Esophagus mucosa (tissue), 1 donor: Measurements from ENCODE around the gene NUDT16L1. TPM values are rescaled to one million over a fixed set of nuclear protein-coding genes. Genes with fewer than 3 reads are reported as not detected.
A peak's percentile ranks its signal among the peaks of the same experiment; 100 is the strongest.
"Not testable (repeated sequence)": the region's sequence is repeated elsewhere in the genome, so short reads cannot be mapped to it uniquely, and the experiment has no call there.

Experiments used
- ATAC-seq: fragments of 200-7000 bp; cut with Tn5 transposase; one replicate; pipeline ENCODE4 v1.9.1; 2020
- total RNA-seq: library from RNA; stranded (reverse); gene quantifications from one replicate; pipeline ENCODE4 v1.2.4, GENCODE V29; 2023
- donor health status: DM: yes; HTN: yes; CAD: no.

NUDT16L1 gene
- total RNA-seq, 1 donor from 2014 or later: 24.2 TPM

DNA sequence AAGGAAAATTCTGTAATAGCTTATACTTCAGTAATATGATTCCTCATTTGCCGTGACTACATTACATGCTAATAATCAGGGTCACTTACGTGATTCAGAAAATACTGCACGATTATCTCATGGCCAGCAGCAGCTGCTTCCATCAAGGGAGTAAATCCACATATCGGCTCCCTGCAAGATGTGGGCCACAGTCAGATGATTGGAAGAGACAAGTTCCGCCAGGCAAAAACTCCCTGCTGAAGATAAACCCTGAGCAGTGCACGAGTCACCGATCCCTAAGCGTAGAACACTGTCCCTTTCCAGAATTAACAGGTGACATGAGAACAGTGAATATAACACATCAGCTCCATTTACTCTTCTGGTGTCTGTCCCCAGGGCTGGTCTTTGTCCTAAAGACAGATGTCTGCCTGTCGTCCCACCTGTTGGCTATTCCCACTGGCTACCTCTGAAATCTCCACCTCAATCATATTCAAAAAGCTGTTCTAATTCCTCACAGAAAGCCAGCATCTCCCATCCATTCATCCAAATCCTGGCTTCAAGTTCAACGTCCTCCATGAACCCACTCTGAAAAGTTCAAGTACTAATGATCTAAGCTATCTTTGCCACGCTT is 31.4 kb downstream of the NUDT16L1 start:
- ATAC-seq: no peak

DNA sequence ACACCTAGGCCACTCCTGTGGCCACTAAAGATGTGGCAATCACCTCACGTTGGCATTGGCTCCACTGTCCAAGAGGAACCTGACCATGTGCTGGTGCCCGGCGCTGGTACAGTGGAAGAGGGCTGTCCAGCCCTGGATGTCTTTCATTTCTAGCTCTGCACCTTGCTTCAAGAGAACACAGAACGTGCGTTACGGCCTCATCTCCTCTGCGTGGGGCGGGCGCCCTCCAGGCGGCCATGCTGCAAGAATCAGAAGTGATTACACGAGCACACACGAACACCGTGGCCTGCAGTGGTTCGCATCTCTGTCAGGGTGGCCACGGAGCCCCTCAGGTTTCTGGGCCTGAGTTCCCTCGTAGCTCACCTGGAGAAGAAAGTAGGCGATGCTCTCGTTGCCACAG is 33.3 kb downstream of the NUDT16L1 start:
- no peak for ATAC-seq

- ATAC-seq: no peak
Observed at GRCh38 chr16:4728676-4729075, 35.3 kb downstream of the NUDT16L1 start.

DNA sequence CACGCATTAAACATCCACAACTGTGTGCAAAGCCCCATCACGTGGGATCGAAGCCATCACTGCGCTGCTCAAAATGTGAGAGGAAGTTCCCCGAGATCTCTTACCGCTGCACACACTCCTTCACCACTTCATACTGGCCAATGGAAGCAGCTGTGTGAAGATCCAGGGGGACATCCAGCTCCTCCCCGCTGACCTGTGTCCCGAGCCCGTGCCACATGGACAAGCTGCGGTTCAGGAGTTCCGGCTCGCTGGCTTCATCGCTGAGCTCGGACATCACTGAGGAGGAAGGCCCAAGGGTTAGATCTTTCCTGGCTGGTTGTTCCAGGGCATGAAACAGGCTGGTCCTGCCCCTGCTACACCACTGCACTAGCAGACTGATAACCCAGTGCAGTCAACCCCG is 36.5 kb downstream of the NUDT16L1 start:
- ATAC-seq: no peak

DNA sequence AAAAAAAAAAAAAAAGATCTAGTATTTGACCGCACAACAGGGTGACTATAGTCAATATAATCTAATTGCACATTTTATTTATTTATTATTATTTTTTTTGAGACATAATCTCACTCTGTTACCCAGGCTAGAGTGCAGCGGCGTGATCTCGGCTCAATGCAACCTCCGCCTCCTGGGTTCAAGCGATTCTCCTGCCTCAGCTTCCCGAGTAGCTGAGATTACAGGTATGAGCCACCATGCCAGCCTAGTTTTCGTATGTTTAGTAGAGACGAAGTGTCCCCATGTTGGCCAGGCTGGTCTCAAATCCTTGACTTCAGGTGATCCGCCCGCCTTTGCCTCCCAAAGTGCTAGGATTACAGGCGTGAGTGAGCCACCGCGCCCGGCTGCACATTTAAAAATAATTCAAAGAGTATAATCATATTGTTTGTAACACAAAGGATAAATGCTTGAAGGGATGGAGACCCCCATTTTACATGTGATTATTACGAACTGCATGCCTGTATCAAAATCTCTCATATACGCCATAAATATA is 39.9 kb downstream of the NUDT16L1 start:
- ATAC-seq: no peak

DNA sequence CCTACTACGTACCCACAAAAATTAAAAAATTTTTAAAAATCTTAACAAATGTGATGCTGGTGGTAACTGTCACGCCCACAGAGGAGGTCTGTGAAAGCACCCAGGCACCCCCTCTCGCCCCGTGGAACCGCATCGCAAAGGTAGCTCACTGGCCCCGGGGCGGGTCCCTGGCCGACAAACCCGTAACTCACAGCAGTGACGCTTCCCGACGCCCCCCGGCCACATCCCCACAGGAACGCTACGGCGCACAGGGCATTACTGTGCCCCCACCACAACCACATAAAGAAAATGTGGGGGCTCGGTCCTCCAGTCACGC is 40.3 kb downstream of the NUDT16L1 start:
- peak; percentile 4 for ATAC-seq

DNA sequence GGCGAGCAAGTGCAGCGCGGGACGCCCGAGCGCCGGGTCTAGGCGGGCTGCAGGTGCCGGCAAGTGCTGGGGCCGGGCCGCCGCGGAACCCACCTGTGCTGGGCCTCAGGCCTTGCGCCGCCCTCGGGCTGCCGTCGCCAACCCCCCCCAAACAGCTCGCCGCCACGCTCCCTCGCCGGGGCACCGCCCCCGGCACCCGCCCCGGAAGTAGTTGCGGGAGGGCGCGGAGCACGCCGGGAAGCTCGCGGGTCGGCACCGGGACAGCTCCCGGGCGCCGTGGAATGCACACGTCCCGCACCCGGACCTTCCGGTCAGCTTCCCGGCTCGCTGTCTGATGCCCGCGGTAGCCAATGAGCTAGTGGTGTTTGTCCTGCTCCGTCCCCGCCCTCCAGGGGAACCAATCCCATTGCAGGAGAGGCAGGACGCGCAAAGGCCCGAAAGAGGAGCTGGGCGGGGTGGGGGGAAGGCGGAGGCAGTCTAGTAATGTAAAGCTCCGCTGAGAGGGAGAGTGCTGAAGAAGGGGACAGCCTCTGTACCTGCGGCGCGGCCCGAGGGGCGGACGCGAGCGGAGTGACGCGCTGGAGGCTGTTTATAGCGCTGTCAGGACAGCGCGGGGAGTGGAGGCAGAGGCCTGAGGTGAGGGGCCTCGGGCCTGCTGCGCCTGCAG is 40.8 kb downstream of the NUDT16L1 start, which contains the start of the genes ANKS3 and DNAAF8:
TSS of gene ANKS3 (minus strand) at position 209 of the 667 bp plus-strand sequence. CDS start 4,122 bp downstream, outside the sequence.
TSS of gene DNAAF8 (plus strand) at position 475 of the 667 bp plus-strand sequence. CDS start 1,978 bp downstream, outside the sequence.
- peak; percentile 97 for ATAC-seq

DNA sequence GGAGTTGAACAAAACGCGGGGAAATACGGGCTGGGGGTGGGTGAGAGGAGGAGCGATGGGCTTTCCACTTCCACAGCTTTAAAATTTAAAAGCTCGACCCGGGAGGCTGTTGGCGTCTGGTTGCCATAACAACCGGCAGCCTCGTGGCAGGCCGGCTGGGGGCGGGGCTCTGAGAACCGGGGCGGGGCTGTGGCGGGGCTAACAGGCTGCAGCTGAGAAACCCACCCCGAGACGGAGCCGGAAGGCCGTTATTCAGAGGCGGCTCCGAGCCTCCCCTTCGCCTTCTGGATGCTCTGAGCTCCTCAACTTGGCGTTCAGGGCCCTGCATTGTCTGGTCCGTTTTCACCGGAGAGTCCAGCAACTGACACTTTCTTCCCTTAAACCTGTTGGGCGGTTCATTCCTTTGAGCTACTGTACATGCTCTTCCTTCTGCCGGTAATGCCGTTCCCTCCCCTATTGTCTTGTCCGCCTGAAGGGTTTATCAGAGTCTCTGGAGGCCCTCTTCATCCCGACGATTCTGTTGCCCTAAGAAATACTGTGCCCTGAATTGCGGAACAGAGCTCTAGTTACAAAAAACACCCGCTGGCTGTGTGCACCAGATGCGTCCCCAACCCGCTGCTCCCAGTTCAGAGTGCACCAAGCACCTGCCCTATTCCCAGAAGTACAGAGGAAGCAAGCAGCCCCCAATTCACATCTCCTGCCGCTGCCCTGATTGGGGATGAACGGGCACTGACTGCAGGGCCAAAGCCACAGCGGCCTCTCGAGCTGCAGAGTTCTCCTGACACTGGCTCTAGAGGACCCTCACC is 41.6 kb downstream of the NUDT16L1 start:
- peak; percentile 68 for ATAC-seq

DNA sequence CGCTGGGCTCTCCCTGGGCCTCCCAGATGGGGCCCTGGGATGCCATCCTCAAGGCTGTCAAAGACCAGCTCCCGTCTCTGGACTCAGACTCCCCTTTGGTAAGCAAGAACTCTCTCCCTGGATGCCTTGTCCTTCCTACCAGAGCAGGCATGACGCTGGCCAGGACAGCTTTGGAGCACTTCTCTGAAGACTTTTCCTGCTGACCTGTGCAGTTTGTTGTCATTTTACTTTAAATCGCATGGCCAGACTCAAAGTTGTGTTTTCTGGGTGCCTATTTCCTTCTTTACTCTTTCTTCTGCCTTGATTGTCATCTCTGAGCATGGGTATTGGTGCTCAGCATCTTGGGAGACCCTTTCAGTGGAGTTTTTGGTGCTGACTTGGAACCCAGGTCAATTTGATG is 43.2 kb downstream of the NUDT16L1 start:
- ATAC-seq: no peak

DNA sequence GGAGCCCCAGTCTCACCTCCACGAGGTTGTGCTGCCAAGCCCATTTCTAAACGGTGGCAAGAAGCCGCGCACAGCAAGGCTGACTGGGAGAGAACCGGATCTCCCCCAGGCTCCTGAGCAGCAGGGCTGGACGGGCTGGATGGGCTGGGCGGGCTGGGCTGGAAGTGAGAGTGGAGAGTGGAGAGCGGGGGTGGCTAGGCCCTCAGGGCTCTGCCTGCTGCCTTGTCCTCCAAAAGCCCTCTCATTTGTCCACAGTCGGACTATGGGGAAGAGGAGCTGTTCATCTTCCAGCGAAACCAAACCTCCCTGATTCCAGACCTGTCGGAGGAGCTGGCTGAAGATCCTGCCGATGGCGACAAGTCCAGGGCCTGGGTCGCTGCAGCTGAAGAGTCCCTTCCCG is 44.2 kb downstream of the NUDT16L1 start:
- no peak for ATAC-seq

- not testable (repeated sequence) for ATAC-seq
Observed at GRCh38 chr16:4738370-4738769, 45.0 kb downstream of the NUDT16L1 start.

DNA sequence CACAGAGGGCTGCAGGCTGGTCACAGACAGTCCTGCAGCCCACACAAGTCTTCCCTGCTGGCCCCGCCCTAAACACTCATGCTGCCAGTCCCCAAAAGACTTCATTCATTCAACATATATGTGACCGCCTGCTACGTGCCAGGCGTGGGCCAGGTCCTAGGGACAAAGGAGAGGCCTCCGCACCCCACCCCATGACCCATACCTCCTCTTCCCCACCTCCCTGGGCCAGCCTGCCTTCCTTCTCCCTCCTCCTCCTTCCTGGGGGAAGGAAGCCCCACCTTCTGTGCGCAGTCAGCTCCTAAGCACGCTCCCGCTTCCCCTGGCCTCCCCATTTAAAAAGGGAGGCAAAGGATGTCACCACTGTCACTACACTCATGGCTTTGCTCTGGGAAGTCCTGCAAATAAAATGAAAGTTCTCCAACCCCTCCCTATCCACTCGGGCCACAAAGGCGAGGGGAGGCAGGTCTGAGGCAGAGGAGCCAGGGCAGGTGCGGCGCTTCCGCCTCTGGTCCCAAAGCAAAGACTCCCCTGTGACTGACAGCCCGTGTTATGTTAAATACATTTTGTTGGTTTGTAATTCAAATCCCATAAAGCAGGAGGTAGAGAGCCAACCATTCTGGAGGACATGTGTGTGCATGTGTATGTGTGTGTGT is 50.0 kb downstream of the NUDT16L1 start:
- ATAC-seq: peak; percentile 88

- ATAC-seq: no peak
Observed at GRCh38 chr16:4744555-4745273, 51.4 kb downstream of the NUDT16L1 start.

GRCh38 chr16:4745274-4745569 is 51.9 kb downstream of the NUDT16L1 start:
- no peak for ATAC-seq

Other genes starting within 250 kb of the NUDT16L1 start
- gene NMRAL1, start 218.9 kb upstream of the NUDT16L1 start, total RNA-seq: 35.2 TPM
- 46.6 TPM for gene HMOX2, start 217.2 kb upstream of the NUDT16L1 start, total RNA-seq
- gene CDIP1, start 154.8 kb upstream of the NUDT16L1 start, total RNA-seq: 18.9 TPM
- gene C16orf96, start 137.2 kb upstream of the NUDT16L1 start, total RNA-seq: 0.04 TPM
- gene UBALD1, start 78.7 kb upstream of the NUDT16L1 start, total RNA-seq: 12.7 TPM
- 19.2 TPM for gene MGRN1, start 68.7 kb upstream of the NUDT16L1 start, total RNA-seq
- gene ANKS3, start 40.7 kb downstream of the NUDT16L1 start, total RNA-seq: 8.1 TPM
- gene DNAAF8, start 41.0 kb downstream of the NUDT16L1 start, total RNA-seq: 0.28 TPM
- 5.2 TPM for gene ZNF500, start 73.6 kb downstream of the NUDT16L1 start, total RNA-seq
- not detected for gene SEPTIN12, start 94.8 kb downstream of the NUDT16L1 start, total RNA-seq
- gene SMIM22, start 101.8 kb downstream of the NUDT16L1 start, total RNA-seq: 12.9 TPM
- 21.3 TPM for gene ROGDI, start 109.1 kb downstream of the NUDT16L1 start, total RNA-seq
- gene GLYR1, start 153.7 kb downstream of the NUDT16L1 start, total RNA-seq: 49.9 TPM
- gene UBN1, start 153.9 kb downstream of the NUDT16L1 start, total RNA-seq: 12.0 TPM
- gene PPL, start 243.6 kb downstream of the NUDT16L1 start, total RNA-seq: 705 TPM